Lower leg skin (tissue), 4 donors: ENCODE data around the gene ANKRD23. TPM values are rescaled to one million over a fixed set of nuclear protein-coding genes. Genes with fewer than 3 reads are reported as not detected.

ENCODE experiments used
- DNase-seq, 2 donors: peaks; one replicate each; pipeline ENCODE4 v3.0.0-alpha.2; 2019; ENCODE audit warnings: low spot score in 2 of 2
- H3K4me3 ChIP-seq: fragments of 200-600 bp; sonication (generic); 2 replicates; pipeline ENCODE4 v1.5.1; 2017; ENCODE audit warnings: mild to moderate bottlenecking, low read depth; ENCODE audit not compliant: poor library complexity, severe bottlenecking
- CTCF ChIP-seq, 3 donors: fragments of 450-650 bp; IDR thresholded peaks; one replicate each; pipeline ENCODE4 v1.5.1; 2016; ENCODE audit warnings: antibody characterized with exemption in 3 of 3, mild to moderate bottlenecking in 3 of 3, moderate library complexity in 2 of 3
- POLR2A ChIP-seq, 2 donors: fragments of 450-650 bp; IDR thresholded peaks; one replicate each; pipeline ENCODE4 v1.6.1; 2016 to 2017; ENCODE audit warnings: antibody characterized with exemption in 2 of 2, mild to moderate bottlenecking in 1 of 2, moderate library complexity in 1 of 2
- WGBS, 2 donors: methylation state at CpG; one replicate each; pipeline ENCODE4 v1.1.5; 2018; 5-methylcytosine and 5-hydroxymethylcytosine counted together
- intact Hi-C: fragments of 100-400 bp; cut with DNase I; formaldehyde crosslinking; loops from one replicate; pipeline ENCODE4 v1.15.0; 2023; ENCODE audit warnings: low total_unique reads
- total RNA-seq, 4 donors: library from RNA; depleted of rRNA; stranded (reverse); fragments of >200 nt; gene quantifications; one replicate each; pipeline ENCODE4 v1.1.0, GENCODE V29; 2016

The ANKRD23 gene
- total RNA-seq, 4 donors from 2014 or later = 4.9 to 12.4 (median 8.8) TPM

- TF ChIP-seq POLR2A (IDR thresholded peaks at IDR 0.05) = no peak
- TF ChIP-seq CTCF (IDR thresholded peaks at IDR 0.05) = no peak
- intact Hi-C loops = no loop called here
- DNase-seq = no peak
- 77 to 82% methylated on average over 10 of the region's 10 CpGs for WGBS, 2 donors
- no peak overlapping the region for H3K4me3 ChIP-seq
Observed at GRCh38 chr2:96831679-96832078, 12.1 kb downstream of the ANKRD23 start.

- no peak for TF ChIP-seq CTCF (IDR thresholded peaks at IDR 0.05)
- TF ChIP-seq POLR2A (IDR thresholded peaks at IDR 0.05) = no peak
- intact Hi-C loops = no loop called here
- H3K4me3 ChIP-seq = no peak overlapping the region
- 53 to 71% methylated on average over 5 of the region's 5 CpGs for WGBS, 2 donors
- no peak for DNase-seq
Observed at GRCh38 chr2:96830044-96830562, 13.7 kb downstream of the ANKRD23 start.

GRCh38 chr2:96828874-96829273 lies 14.9 kb downstream of the ANKRD23 start:
- no peak overlapping the region for H3K4me3 ChIP-seq
- WGBS, 2 donors = 94 to 97% methylated on average over 13 of the region's 13 CpGs
- TF ChIP-seq POLR2A (IDR thresholded peaks at IDR 0.05) = no peak
- no peak for TF ChIP-seq CTCF (IDR thresholded peaks at IDR 0.05)
- DNase-seq = no peak
- intact Hi-C loops = no loop called here

GRCh38 chr2:96828436-96828835 lies 15.4 kb downstream of the ANKRD23 start:
- no peak for DNase-seq
- WGBS, 2 donors = 95 to 97% methylated on average over 14 of the region's 14 CpGs
- no peak overlapping the region for H3K4me3 ChIP-seq
- TF ChIP-seq POLR2A (IDR thresholded peaks at IDR 0.05) (no peak), CTCF (IDR thresholded peaks at IDR 0.05) (no peak)
- intact Hi-C loops = no loop called here

GRCh38 chr2:96826546-96827278 lies 17.1 kb downstream of the ANKRD23 start:
- no peak overlapping the region for H3K4me3 ChIP-seq
- no peak for DNase-seq
- TF ChIP-seq CTCF (IDR thresholded peaks at IDR 0.05) (no peak), POLR2A (IDR thresholded peaks at IDR 0.05) (no peak)
- 92 to 93% methylated on average over 20 to 22 of the region's 22 CpGs for WGBS, 2 donors
- intact Hi-C loops = no loop called here
